22Rv1 (cell line): Measurements from ENCODE around the gene CAMK2N2.

ENCODE experiments used
- CTCF ChIP-seq: fragments of 450-650 bp; IDR thresholded peaks from 2 replicates; pipeline ENCODE4 v1.5.1; 2017; ENCODE audit warnings: mild to moderate bottlenecking
- ZFX ChIP-seq: fragments of 450-650 bp; IDR thresholded peaks from 2 replicates; pipeline ENCODE4 v1.6.1; 2017; ENCODE audit warnings: antibody characterized with exemption, borderline replicate concordance

- TF ChIP-seq CTCF = no peak
- no peak for TF ChIP-seq ZFX
Measured at GRCh38 chr3:184296616-184297015, 35.3 kb upstream of the CAMK2N2 start.
